Keratinocyte (primary cell): Measurements from ENCODE around the gene LGALS14. TPM values are rescaled to one million over a fixed set of nuclear protein-coding genes. Genes with fewer than 3 reads are reported as not detected.

ENCODE experiments used
- DNase-seq: peaks from one replicate; pipeline ENCODE4 v3.0.0-alpha.2; 2011; ENCODE audit warnings: low read depth, missing footprints, low spot score
- FAIRE-seq: peaks from 2 replicates; lab custom pipeline; 2011; peaks lifted over from hg19 to GRCh38; lab: Jason Lieb, UNC
- H2AFZ ChIP-seq: 2 replicates; pipeline ENCODE4 v1.6.0; 2012; ENCODE audit warnings: low read length, control low read depth, inconsistent platforms; ENCODE audit not compliant: control insufficient read depth
- H3K27ac ChIP-seq: 2 replicates; pipeline ENCODE4 v1.5.1; 2011; ENCODE audit warnings: low read length; ENCODE audit not compliant: control insufficient read depth, insufficient read depth
- H3K27me3 ChIP-seq: 3 replicates; pipeline ENCODE4 v1.6.0; 2011; ENCODE audit warnings: low read length; ENCODE audit not compliant: control insufficient read depth, insufficient read depth; ENCODE audit errors: extremely low read depth
- H3K36me3 ChIP-seq, 2 experiments: 2 replicates in 1 of 2; 3 replicates in 1 of 2; pipeline ENCODE4 v1.5.1; 2011; ENCODE audit warnings: low read length in 2 of 2, mild to moderate bottlenecking in 1 of 2; ENCODE audit not compliant: control insufficient read depth in 2 of 2, insufficient read depth in 2 of 2; ENCODE audit errors: extremely low read depth in 1 of 2
- H3K4me1 ChIP-seq: 3 replicates; pipeline ENCODE4 v1.5.1; 2011; ENCODE audit warnings: low read length; ENCODE audit not compliant: control insufficient read depth, insufficient read depth; ENCODE audit errors: extremely low read depth
- H3K4me2 ChIP-seq: 3 replicates; pipeline ENCODE4 v1.6.0; 2011; ENCODE audit warnings: low read depth, low read length; ENCODE audit not compliant: control insufficient read depth, insufficient read depth; ENCODE audit errors: extremely low read depth
- H3K4me3 ChIP-seq, 3 experiments: fragments of 200-600 bp in 1 of 3; sonication (generic) in 1 of 3; 2 replicates in 2 of 3; 3 replicates in 1 of 3; pipeline ENCODE4 v1.5.1; 2011 to 2016; ENCODE audit warnings: low read length in 3 of 3, mild to moderate bottlenecking in 3 of 3, control low read depth in 2 of 3, inconsistent platforms in 1 of 3, low read depth in 1 of 3, mixed read lengths in 1 of 3, mixed run types in 1 of 3, moderate library complexity in 1 of 3; ENCODE audit not compliant: control insufficient read depth in 2 of 3, insufficient read depth in 2 of 3; ENCODE audit errors: extremely low read depth in 1 of 3
- H3K79me2 ChIP-seq: 2 replicates; pipeline ENCODE4 v1.6.0; 2012; ENCODE audit warnings: low read length; ENCODE audit not compliant: control insufficient read depth, insufficient read depth
- H3K9ac ChIP-seq: 3 replicates; pipeline ENCODE4 v1.6.0; 2011; ENCODE audit warnings: low read length; ENCODE audit not compliant: control insufficient read depth, insufficient read depth; ENCODE audit errors: extremely low read depth
- H3K9me1 ChIP-seq: 3 replicates; pipeline ENCODE4 v1.6.0; 2011; ENCODE audit warnings: low read length; ENCODE audit not compliant: control insufficient read depth, insufficient read depth; ENCODE audit errors: extremely low read depth
- H3K9me3 ChIP-seq: 2 replicates; pipeline ENCODE4 v1.5.1; 2012; ENCODE audit warnings: low read depth, low read length; ENCODE audit not compliant: control insufficient read depth
- H4K20me1 ChIP-seq: 3 replicates; pipeline ENCODE4 v1.6.0; 2011; ENCODE audit warnings: low read length; ENCODE audit not compliant: control insufficient read depth, insufficient read depth; ENCODE audit errors: extremely low read depth
- CTCF ChIP-seq, 3 experiments: IDR thresholded peaks in 1 of 3; conservative IDR thresholded peaks in 1 of 3; optimal IDR thresholded peaks in 1 of 3; 2 replicates in 2 of 3; 3 replicates in 1 of 3; pipeline versions ENCODE3 to v1.5.1; 2011; ENCODE audit warnings: low read length in 3 of 3, mild to moderate bottlenecking in 3 of 3, moderate library complexity in 2 of 3, control low read depth in 1 of 3, inconsistent platforms in 1 of 3; ENCODE audit not compliant: insufficient read depth in 2 of 3; ENCODE audit errors: extremely low read depth in 1 of 3
- EZH2 ChIP-seq: IDR thresholded peaks from one replicate; pipeline ENCODE4 v1.6.1; 2012; ENCODE audit warnings: inconsistent platforms, mild to moderate bottlenecking, low read length, moderate library complexity
- dilution Hi-C: fragments of 300-500 bp; cut with MboI; formaldehyde crosslinking; loops from one replicate; pipeline ENCODE4 v1.7.0; 2020; ENCODE audit warnings: low sequenced_read_pairs; ENCODE audit not compliant: extremely low pct_ligation_motif_present
- polyA plus RNA-seq, 5 experiments: library from polyadenylated mRNA; depleted of rRNA in 3 of 5; stranded (reverse) in 3 of 5; stranded (forward) in 1 of 5; unstranded in 1 of 5; fragments of >200 nt; gene quantifications; 1 replicate in 1 of 5; 2 replicates in 3 of 5; 3 replicates in 1 of 5; pipeline versions ENCODE4 v1.2.1 to v1.2.3, GENCODE V29; 2011 to 2012; ENCODE audit warnings: missing spikeins in 2 of 5, low read depth in 1 of 5, low replicate concordance in 1 of 5

Gene LGALS14
- polyA plus RNA-seq, 1 donor (not counting 4 experiments of a cell fraction or from before 2014, with no cell fraction given) = not detected

- TF ChIP-seq EZH2 (no peak), CTCF (optimal IDR thresholded peaks at IDR 0.05 in 1 of 3, IDR thresholded peaks at IDR 0.05 in 1 of 3, conservative IDR thresholded peaks at IDR 0.05 in 1 of 3; ENCODE audit: extremely low read depth in 1 of 3, insufficient read depth in 2 of 3, low read length in 3 of 3) (no peak)
- H3K4me2 ChIP-seq = no peak within 1 kb of the TSS
- H3K4me3 ChIP-seq = no peak within 1 kb of the TSS
- H2AFZ ChIP-seq = no peak within 1 kb of the TSS
- H3K9me3 ChIP-seq = no peaks in the 10 kb centered on the region
- H3K9ac ChIP-seq = no peak within 1 kb of the TSS
- H3K27ac ChIP-seq = no peak within 1 kb of the TSS
- H3K79me2 ChIP-seq = no peaks in the 10 kb centered on the region
- H4K20me1 ChIP-seq = no peaks in the 10 kb centered on the region
- dilution Hi-C loops = no loop called here
- H3K27me3 ChIP-seq = peaks cover 9% of the 10 kb centered on the region
- no peaks in the 10 kb centered on the region for H3K9me1 ChIP-seq
- DNase-seq (no peak), FAIRE-seq (no peak)
- no peaks in the 10 kb centered on the region for H3K4me1 ChIP-seq
- no peaks in the 10 kb centered on the region for H3K36me3 ChIP-seq
Measured at GRCh38 chr19:39737891-39738290, 33.6 kb downstream of the LGALS14 start, which contains the start of gene CLC. Gene CLC, minus strand, starts transcription at chr19:39738029. Its CDS starts 77 bp downstream, at chr19:39737952.

- Histone ChIP-seq H3K4me1 (no peaks in the 10 kb centered on the region), H3K9me1 (no peaks in the 10 kb centered on the region), H3K9me3 (no peaks in the 10 kb centered on the region), H4K20me1 (no peaks in the 10 kb centered on the region), H3K4me3 (no peak overlapping the region), H3K4me2 (no peak overlapping the region), H3K27me3 (peaks cover 9% of the 10 kb centered on the region), H3K36me3 (no peaks in the 10 kb centered on the region), H2AFZ (no peak overlapping the region), H3K27ac (no peak overlapping the region), H3K79me2 (no peaks in the 10 kb centered on the region), H3K9ac (no peak overlapping the region)
- FAIRE-seq (no peak), DNase-seq (no peak)
- dilution Hi-C loops = no loop called here
- no peak for TF ChIP-seq EZH2
- TF ChIP-seq CTCF (optimal IDR thresholded peaks at IDR 0.05 in 1 of 3, IDR thresholded peaks at IDR 0.05 in 1 of 3, conservative IDR thresholded peaks at IDR 0.05 in 1 of 3; ENCODE audit: extremely low read depth in 1 of 3, insufficient read depth in 2 of 3, low read length in 3 of 3) = no peak
Measured at GRCh38 chr19:39738814-39739213, 34.5 kb downstream of the LGALS14 start.
